HUES48 (cell line): Measurements from ENCODE around the gene CCDC61.

ENCODE experiments used
- H3K27ac ChIP-seq: one replicate; pipeline ENCODE4 v1.7.0; 2013; ENCODE audit warnings: low read depth, low read length, inconsistent platforms
- H3K27me3 ChIP-seq: 2 replicates; pipeline ENCODE4 v1.6.1; 2013; ENCODE audit warnings: mild to moderate bottlenecking, low read length; ENCODE audit not compliant: control insufficient read depth, insufficient read depth
- H3K36me3 ChIP-seq: 2 replicates; pipeline ENCODE4 v1.6.1; 2013; ENCODE audit warnings: low read length; ENCODE audit not compliant: control insufficient read depth, insufficient read depth
- H3K4me1 ChIP-seq: 2 replicates; pipeline ENCODE4 v1.6.1; 2013; ENCODE audit warnings: mild to moderate bottlenecking, low read length; ENCODE audit not compliant: control insufficient read depth, insufficient read depth
- H3K4me3 ChIP-seq: 2 replicates; pipeline ENCODE4 v1.5.1; 2013; ENCODE audit warnings: mild to moderate bottlenecking, low read depth, low read length
- H3K9ac ChIP-seq: 2 replicates; pipeline ENCODE4 v1.6.1; 2013; ENCODE audit warnings: mild to moderate bottlenecking, low read depth, low read length, moderate library complexity
- H3K9me3 ChIP-seq: 2 replicates; pipeline ENCODE4 v1.6.1; 2013; ENCODE audit warnings: low read length; ENCODE audit not compliant: control insufficient read depth, insufficient read depth

CCDC61 gene

GRCh38 chr19:45994998-45995714, at the start of gene CCDC61:
Gene CCDC61 (plus strand): TSS chr19:45995467. CDS start chr19:46003019, 7,552 bp downstream.
- no peaks in the 10 kb centered on the region for H3K9me3 ChIP-seq
- H3K9ac ChIP-seq = peak within 1 kb of the TSS; percentile 45
- H3K4me3 ChIP-seq = peak within 1 kb of the TSS; percentile 87
- peaks cover 2% of the 10 kb centered on the region; the same call in 1 of the 2 replicates for H3K4me1 ChIP-seq
- H3K36me3 ChIP-seq = no peaks in the 10 kb centered on the region; the same call in 1 of the 2 replicates
- H3K27me3 ChIP-seq = no peaks in the 10 kb centered on the region
- peak within 1 kb of the TSS; percentile 64 for H3K27ac ChIP-seq

GRCh38 chr19:45947926-45948325, 47.3 kb upstream of the CCDC61 start:
- Histone ChIP-seq H3K9me3 (no peaks in the 10 kb centered on the region), H3K9ac (no peak overlapping the region), H3K27me3 (no peaks in the 10 kb centered on the region), H3K27ac (no peak overlapping the region), H3K4me3 (no peak overlapping the region), H3K4me1 (no peaks in the 10 kb centered on the region), H3K36me3 (no peaks in the 10 kb centered on the region)

- H3K9me3 ChIP-seq = no peaks in the 10 kb centered on the region
- no peaks in the 10 kb centered on the region for H3K27me3 ChIP-seq
- H3K27ac ChIP-seq = no peak overlapping the region
- peak overlapping the region; percentile 78 for H3K4me3 ChIP-seq
- no peaks in the 10 kb centered on the region for H3K36me3 ChIP-seq
- no peaks in the 10 kb centered on the region for H3K4me1 ChIP-seq
- no peak overlapping the region for H3K9ac ChIP-seq
Measured at GRCh38 chr19:45952341-45952685, 43.0 kb upstream of the CCDC61 start.

- Histone ChIP-seq H3K9me3 (no peaks in the 10 kb centered on the region), H3K4me1 (no peaks in the 10 kb centered on the region), H3K4me3 (peak overlapping the region; percentile 78), H3K27ac (peak overlapping the region; percentile 84), H3K9ac (no peak overlapping the region), H3K27me3 (no peaks in the 10 kb centered on the region), H3K36me3 (no peaks in the 10 kb centered on the region)
Measured at GRCh38 chr19:45952686-45953505, 42.4 kb upstream of the CCDC61 start.

GRCh38 chr19:45953676-45954075, 41.6 kb upstream of the CCDC61 start:
- Histone ChIP-seq H3K9me3 (no peaks in the 10 kb centered on the region), H3K9ac (no peak overlapping the region), H3K4me3 (0 out of 2 replicates have a peak overlapping the region, but pooled peaks have one; percentile 78), H3K27ac (peak overlapping the region; percentile 84), H3K27me3 (no peaks in the 10 kb centered on the region), H3K4me1 (no peaks in the 10 kb centered on the region), H3K36me3 (peaks cover 3% of the 10 kb centered on the region; the same call in 1 of the 2 replicates)

DNA sequence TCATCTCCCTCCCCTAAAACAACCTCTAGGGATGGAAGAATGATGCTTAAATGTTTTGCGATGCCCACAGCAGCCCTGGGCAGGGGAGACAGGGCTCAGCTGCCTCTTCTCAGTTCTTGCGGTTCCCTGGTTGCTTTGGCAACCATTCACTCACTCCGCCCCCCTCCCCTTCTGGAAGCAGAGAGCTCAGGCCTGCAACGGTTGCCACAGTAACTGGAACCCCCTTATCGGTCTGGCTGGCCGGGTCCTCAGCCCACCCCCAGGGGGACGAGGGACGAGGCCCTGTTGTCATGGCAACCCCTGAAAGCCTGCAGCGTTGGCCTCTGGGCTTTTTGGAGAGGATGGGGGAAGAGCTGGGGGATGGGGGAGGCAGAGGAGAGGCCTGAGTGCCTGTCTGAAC, 41.1 kb upstream of the CCDC61 start:
- no peaks in the 10 kb centered on the region for H3K27me3 ChIP-seq
- peaks cover 7% of the 10 kb centered on the region; the same call in 1 of the 2 replicates for H3K36me3 ChIP-seq
- no peak overlapping the region for H3K4me3 ChIP-seq
- no peaks in the 10 kb centered on the region for H3K9me3 ChIP-seq
- H3K9ac ChIP-seq = no peak overlapping the region
- H3K27ac ChIP-seq = no peak overlapping the region
- H3K4me1 ChIP-seq = no peaks in the 10 kb centered on the region

GRCh38 chr19:45955905-45956608, 39.2 kb upstream of the CCDC61 start:
- no peaks in the 10 kb centered on the region for H3K27me3 ChIP-seq
- no peak overlapping the region for H3K27ac ChIP-seq
- no peaks in the 10 kb centered on the region; the same call in 1 of the 2 replicates for H3K4me1 ChIP-seq
- no peak overlapping the region for H3K4me3 ChIP-seq
- no peaks in the 10 kb centered on the region for H3K9me3 ChIP-seq
- H3K9ac ChIP-seq = no peak overlapping the region
- H3K36me3 ChIP-seq = peaks cover 7% of the 10 kb centered on the region; the same call in 1 of the 2 replicates

GRCh38 chr19:45958320-45958719, 36.9 kb upstream of the CCDC61 start:
- Histone ChIP-seq H3K27me3 (no peaks in the 10 kb centered on the region), H3K4me1 (no peaks in the 10 kb centered on the region; the same call in 1 of the 2 replicates), H3K27ac (no peak overlapping the region), H3K36me3 (peaks cover 7% of the 10 kb centered on the region; the same call in 1 of the 2 replicates), H3K9ac (no peak overlapping the region), H3K4me3 (no peak overlapping the region), H3K9me3 (no peaks in the 10 kb centered on the region)

GRCh38 chr19:45958769-45959516, 36.3 kb upstream of the CCDC61 start:
- H3K4me1 ChIP-seq = no peaks in the 10 kb centered on the region; the same call in 1 of the 2 replicates
- peaks cover 7% of the 10 kb centered on the region; the same call in 1 of the 2 replicates for H3K36me3 ChIP-seq
- no peak overlapping the region for H3K27ac ChIP-seq
- H3K9ac ChIP-seq = no peak overlapping the region
- no peaks in the 10 kb centered on the region for H3K27me3 ChIP-seq
- H3K4me3 ChIP-seq = no peak overlapping the region
- H3K9me3 ChIP-seq = no peaks in the 10 kb centered on the region

GRCh38 chr19:45959517-45960025, 35.7 kb upstream of the CCDC61 start:
- Histone ChIP-seq H3K9ac (no peak overlapping the region), H3K27me3 (no peaks in the 10 kb centered on the region), H3K4me1 (no peaks in the 10 kb centered on the region; the same call in 1 of the 2 replicates), H3K9me3 (no peaks in the 10 kb centered on the region), H3K4me3 (no peak overlapping the region), H3K36me3 (peaks cover 7% of the 10 kb centered on the region; the same call in 1 of the 2 replicates), H3K27ac (no peak overlapping the region)
